OCI-LY7 (cell line): Measurements from ENCODE around the gene SPRR1B. TPM values are rescaled to one million over a fixed set of nuclear protein-coding genes. Genes with fewer than 3 reads are reported as not detected.

Experiments
- BruUV-seq: library from RNA; stranded (reverse); fragments of 400-500 nt; replicated peaks from 2 replicates; lab custom pipeline; 2021; lab: Mats Ljungman, UMichigan
- CTCF ChIA-PET: fragments of 300-600 bp; sonication (Branson Sonifier 250); formaldehyde crosslinking; loops from one replicate; lab custom pipeline; 2022; ENCODE audit warnings: antibody characterized with exemption; ENCODE audit not compliant: unreplicated experiment; lab: Charles Lee
- POLR2A ChIA-PET: fragments of 300-600 bp; sonication (Branson Sonifier 250); formaldehyde crosslinking; loops from one replicate; lab custom pipeline; 2022; ENCODE audit warnings: antibody characterized with exemption; lab: Charles Lee
- DNase-seq: peaks from one replicate; pipeline ENCODE4 v3.0.0-alpha.2; 2015; ENCODE audit warnings: low spot score
- H2AFZ ChIP-seq: fragments of 200-600 bp; sonication (generic), shearing (Covaris generic); 2 replicates; pipeline ENCODE4 v1.6.1; 2014; ENCODE audit warnings: mild to moderate bottlenecking, antibody characterized with exemption, low read length, moderate library complexity
- H3K27ac ChIP-seq: fragments of 200-600 bp; sonication (generic); 2 replicates; pipeline ENCODE4 v1.5.1; 2014; ENCODE audit warnings: mixed run types, low read depth, mild to moderate bottlenecking, moderate library complexity, low read length, inconsistent platforms; ENCODE audit not compliant: poor library complexity, severe bottlenecking
- H3K36me3 ChIP-seq: fragments of 200-600 bp; sonication (generic); 2 replicates; pipeline ENCODE4 v1.6.1; 2014; ENCODE audit warnings: mild to moderate bottlenecking, antibody characterized with exemption, low read length, moderate library complexity, mixed read lengths; ENCODE audit not compliant: insufficient read depth
- H3K4me1 ChIP-seq: fragments of 200-600 bp; sonication (generic); 2 replicates; pipeline ENCODE4 v1.5.1; 2014; ENCODE audit warnings: mild to moderate bottlenecking, low read length; ENCODE audit not compliant: insufficient read depth, poor library complexity, severe bottlenecking
- H3K4me2 ChIP-seq: fragments of 200-600 bp; sonication (generic); 2 replicates; pipeline ENCODE4 v1.6.1; 2014; ENCODE audit warnings: mild to moderate bottlenecking, low read length
- H3K4me3 ChIP-seq: fragments of 200-600 bp; sonication (generic); 2 replicates; pipeline ENCODE4 v1.5.1; 2014; ENCODE audit warnings: mild to moderate bottlenecking, low read depth, low read length; ENCODE audit not compliant: poor library complexity, severe bottlenecking
- H3K79me2 ChIP-seq: fragments of 200-600 bp; sonication (generic); 2 replicates; pipeline ENCODE4 v1.6.1; 2016; ENCODE audit warnings: low read depth, mild to moderate bottlenecking, low read length, moderate library complexity, mixed read lengths; ENCODE audit not compliant: insufficient read depth
- H3K9me2 ChIP-seq: fragments of 200-600 bp; sonication (generic); 2 replicates; pipeline ENCODE4 v1.6.1; 2016; ENCODE audit warnings: mild to moderate bottlenecking, low read length, mixed read lengths; ENCODE audit not compliant: insufficient read depth
- H3K9me3 ChIP-seq: fragments of 200-600 bp; sonication (generic); 2 replicates; pipeline ENCODE4 v1.6.1; 2014; ENCODE audit warnings: mild to moderate bottlenecking, mixed run types, low read length, mixed read lengths
- H4K20me1 ChIP-seq: fragments of 200-600 bp; sonication (generic); 2 replicates; pipeline ENCODE4 v1.6.1; 2014; ENCODE audit warnings: mild to moderate bottlenecking, antibody characterized with exemption, low read length, moderate library complexity, mixed read lengths; ENCODE audit not compliant: insufficient read depth
- CTCF ChIP-seq: fragments of 200-600 bp; sonication (generic); conservative IDR thresholded peaks from 2 replicates; pipeline ENCODE4 v1.5.1; 2014; ENCODE audit warnings: mild to moderate bottlenecking, antibody characterized with exemption, low read length, moderate library complexity, mixed read lengths
- EZH2phosphoT487 ChIP-seq: fragments of 200-600 bp; sonication (generic); IDR thresholded peaks from 2 replicates; pipeline ENCODE4 v1.6.1; 2018; ENCODE audit warnings: low read depth, borderline replicate concordance, mild to moderate bottlenecking, mixed run types, antibody characterized with exemption, low read length, moderate library complexity, mixed read lengths
- intact Hi-C: fragments of 100-400 bp; cut with micrococcal nuclease; formaldehyde crosslinking; loops from one replicate; pipeline ENCODE4 v1.10.0; 2022; ENCODE audit not compliant: unreplicated experiment
- small RNA-seq: library from RNA; depleted of rRNA; stranded (forward); fragments of <200 nt; gene quantifications from one replicate; pipeline ENCODE3, GENCODE V24; 2014
- total RNA-seq, 2 experiments: library from RNA; depleted of rRNA in 1 of 2; stranded (reverse); fragments of >200 nt in 1 of 2; shearing (Covaris generic) in 1 of 2; gene quantifications; 2 replicates each; pipeline ENCODE4 v1.2.3, GENCODE V29; 2014 to 2022

SPRR1B gene
- total RNA-seq, 2 experiments from 2014 or later: not detected

- CTCF ChIA-PET: no interaction called here
Observed at GRCh38 chr1:153081736-153082135, 50.7 kb downstream of the SPRR1B start.

More at GRCh38 chr1:153081736-153082135, 50.7 kb downstream of the SPRR1B start:
- TF ChIP-seq EZH2phosphoT487 (no peak), CTCF (no peak)
- H3K4me3 ChIP-seq: no peak overlapping the region
- POLR2A ChIA-PET: no interaction called here
- no peaks in the 10 kb centered on the region for H3K9me2 ChIP-seq
- H3K79me2 ChIP-seq: no peaks in the 10 kb centered on the region
- no peak overlapping the region for H3K27ac ChIP-seq
- H3K9me3 ChIP-seq: no peaks in the 10 kb centered on the region
- no peak for DNase-seq
- H3K4me2 ChIP-seq: no peak overlapping the region
- no peaks in the 10 kb centered on the region for H4K20me1 ChIP-seq
- H3K36me3 ChIP-seq: no peaks in the 10 kb centered on the region
- H2AFZ ChIP-seq: no peak overlapping the region
- H3K4me1 ChIP-seq: no peaks in the 10 kb centered on the region
- intact Hi-C loops: no loop called here
- BruUV-seq: no TSS peak

Small RNA genes within 50 kb of the gene (small RNA-seq; reads per million reads assigned to genes)
- gene AL356867.1 (not detected), gene RF00322 (not detected), gene SPRR1A (not detected)

Other genes with a start within 250 kb of the SPRR1B start
- gene LCE1E, start 244.9 kb upstream of the SPRR1B start, total RNA-seq (2014; rRNA removed; shearing (Covaris generic)): not detected in 2 replicates
- gene LCE1E, start 244.9 kb upstream of the SPRR1B start, total RNA-seq (2022): not detected in 2 replicates
- not detected in 2 replicates for gene LCE1D, start 234.5 kb upstream of the SPRR1B start, total RNA-seq (2014; rRNA removed; shearing (Covaris generic))
- not detected in 2 replicates for gene LCE1D, start 234.5 kb upstream of the SPRR1B start, total RNA-seq (2022)
- gene LCE1C, start 224.6 kb upstream of the SPRR1B start, total RNA-seq (2014; rRNA removed; shearing (Covaris generic)): not detected in 2 replicates
- gene LCE1C, start 224.6 kb upstream of the SPRR1B start, total RNA-seq (2022): not detected in 2 replicates
- gene LCE1B, start 219.2 kb upstream of the SPRR1B start, total RNA-seq (2014; rRNA removed; shearing (Covaris generic)): not detected in 2 replicates
- not detected in 2 replicates for gene LCE1B, start 219.2 kb upstream of the SPRR1B start, total RNA-seq (2022)
- gene LCE1A, start 203.7 kb upstream of the SPRR1B start, total RNA-seq (2014; rRNA removed; shearing (Covaris generic)): not detected in 2 replicates
- gene LCE1A, start 203.7 kb upstream of the SPRR1B start, total RNA-seq (2022): not detected in 2 replicates
- gene LCE6A, start 188.3 kb upstream of the SPRR1B start, total RNA-seq (2014; rRNA removed; shearing (Covaris generic)): not detected in 2 replicates
- not detected in 2 replicates for gene LCE6A, start 188.3 kb upstream of the SPRR1B start, total RNA-seq (2022)
- not detected in 2 replicates for gene LCE7A, start 171.2 kb upstream of the SPRR1B start, total RNA-seq (2014; rRNA removed; shearing (Covaris generic))
- gene LCE7A, start 171.2 kb upstream of the SPRR1B start, total RNA-seq (2022): not detected in 2 replicates
- gene SMCP, start 152.9 kb upstream of the SPRR1B start, total RNA-seq (2014; rRNA removed; shearing (Covaris generic)): not detected in 2 replicates
- gene SMCP, start 152.9 kb upstream of the SPRR1B start, total RNA-seq (2022): not detected in 2 replicates
- not detected in 2 replicates for gene IVL, start 122.7 kb upstream of the SPRR1B start, total RNA-seq (2014; rRNA removed; shearing (Covaris generic))
- not detected in 2 replicates for gene IVL, start 122.7 kb upstream of the SPRR1B start, total RNA-seq (2022)
- not detected in 2 replicates for gene SPRR5, start 84.0 kb upstream of the SPRR1B start, total RNA-seq (2014; rRNA removed; shearing (Covaris generic))
- gene SPRR5, start 84.0 kb upstream of the SPRR1B start, total RNA-seq (2022): not detected in 2 replicates
- gene SPRR4, start 60.6 kb upstream of the SPRR1B start, total RNA-seq (2014; rRNA removed; shearing (Covaris generic)): not detected in 2 replicates
- gene SPRR4, start 60.6 kb upstream of the SPRR1B start, total RNA-seq (2022): not detected in 2 replicates
- gene SPRR1A, start 47.1 kb upstream of the SPRR1B start, total RNA-seq (2014; rRNA removed; shearing (Covaris generic)): not detected in 2 replicates
- gene SPRR1A, start 47.1 kb upstream of the SPRR1B start, total RNA-seq (2022): not detected in 2 replicates
- not detected in 2 replicates for gene SPRR3, start 29.5 kb upstream of the SPRR1B start, total RNA-seq (2014; rRNA removed; shearing (Covaris generic))
- gene SPRR3, start 29.5 kb upstream of the SPRR1B start, total RNA-seq (2022): not detected in 2 replicates
- gene SPRR2D, start 9.9 kb downstream of the SPRR1B start, total RNA-seq (2014; rRNA removed; shearing (Covaris generic)): not detected in 2 replicates
- gene SPRR2D, start 9.9 kb downstream of the SPRR1B start, total RNA-seq (2022): not detected in 2 replicates
- not detected in 2 replicates for gene SPRR2A, start 26.3 kb downstream of the SPRR1B start, total RNA-seq (2014; rRNA removed; shearing (Covaris generic))
- gene SPRR2A, start 26.3 kb downstream of the SPRR1B start, total RNA-seq (2022): not detected in 2 replicates
- not detected in 2 replicates for gene SPRR2B, start 40.4 kb downstream of the SPRR1B start, total RNA-seq (2014; rRNA removed; shearing (Covaris generic))
- gene SPRR2B, start 40.4 kb downstream of the SPRR1B start, total RNA-seq (2022): not detected in 2 replicates
- gene SPRR2E, start 63.3 kb downstream of the SPRR1B start, total RNA-seq (2014; rRNA removed; shearing (Covaris generic)): not detected in 2 replicates
- gene SPRR2E, start 63.3 kb downstream of the SPRR1B start, total RNA-seq (2022): not detected in 2 replicates
- not detected in 2 replicates for gene SPRR2F, start 82.3 kb downstream of the SPRR1B start, total RNA-seq (2014; rRNA removed; shearing (Covaris generic))
- gene SPRR2F, start 82.3 kb downstream of the SPRR1B start, total RNA-seq (2022): not detected in 2 replicates
- not detected in 2 replicates for gene SPRR2G, start 119.7 kb downstream of the SPRR1B start, total RNA-seq (2014; rRNA removed; shearing (Covaris generic))
- not detected in 2 replicates for gene SPRR2G, start 119.7 kb downstream of the SPRR1B start, total RNA-seq (2022)
- gene LELP1, start 172.2 kb downstream of the SPRR1B start, total RNA-seq (2014; rRNA removed; shearing (Covaris generic)): not detected in 2 replicates
- gene LELP1, start 172.2 kb downstream of the SPRR1B start, total RNA-seq (2022): not detected in 2 replicates
- gene PRR9, start 186.4 kb downstream of the SPRR1B start, total RNA-seq (2014; rRNA removed; shearing (Covaris generic)): not detected in 2 replicates
- not detected in 2 replicates for gene PRR9, start 186.4 kb downstream of the SPRR1B start, total RNA-seq (2022)
- gene LORICRIN, start 228.5 kb downstream of the SPRR1B start, total RNA-seq (2014; rRNA removed; shearing (Covaris generic)): not detected in 2 replicates
- gene LORICRIN, start 228.5 kb downstream of the SPRR1B start, total RNA-seq (2022): not detected in 2 replicates